ENCODE results near the gene SIDT1. TPM values are rescaled to one million over a fixed set of nuclear protein-coding genes. Genes with fewer than 3 reads are reported as not detected.

Gene SIDT1
- not detected for total RNA-seq (2021; ENCODE audit: unreplicated experiment)
- not detected for polyA plus RNA-seq (2012; ENCODE audit: insufficient read length)
- percentile 20 among the genes with signal in this experiment for Bru-seq, nascent RNA
- percentile 21 among the genes with signal in this experiment for BruChase-seq, experiment 1, labeled RNA remaining after a 2-hour chase
- percentile 22 among the genes with signal in this experiment for BruChase-seq, experiment 2, labeled RNA remaining after a 6-hour chase
- long read RNA-seq = 0 reads

DNA sequence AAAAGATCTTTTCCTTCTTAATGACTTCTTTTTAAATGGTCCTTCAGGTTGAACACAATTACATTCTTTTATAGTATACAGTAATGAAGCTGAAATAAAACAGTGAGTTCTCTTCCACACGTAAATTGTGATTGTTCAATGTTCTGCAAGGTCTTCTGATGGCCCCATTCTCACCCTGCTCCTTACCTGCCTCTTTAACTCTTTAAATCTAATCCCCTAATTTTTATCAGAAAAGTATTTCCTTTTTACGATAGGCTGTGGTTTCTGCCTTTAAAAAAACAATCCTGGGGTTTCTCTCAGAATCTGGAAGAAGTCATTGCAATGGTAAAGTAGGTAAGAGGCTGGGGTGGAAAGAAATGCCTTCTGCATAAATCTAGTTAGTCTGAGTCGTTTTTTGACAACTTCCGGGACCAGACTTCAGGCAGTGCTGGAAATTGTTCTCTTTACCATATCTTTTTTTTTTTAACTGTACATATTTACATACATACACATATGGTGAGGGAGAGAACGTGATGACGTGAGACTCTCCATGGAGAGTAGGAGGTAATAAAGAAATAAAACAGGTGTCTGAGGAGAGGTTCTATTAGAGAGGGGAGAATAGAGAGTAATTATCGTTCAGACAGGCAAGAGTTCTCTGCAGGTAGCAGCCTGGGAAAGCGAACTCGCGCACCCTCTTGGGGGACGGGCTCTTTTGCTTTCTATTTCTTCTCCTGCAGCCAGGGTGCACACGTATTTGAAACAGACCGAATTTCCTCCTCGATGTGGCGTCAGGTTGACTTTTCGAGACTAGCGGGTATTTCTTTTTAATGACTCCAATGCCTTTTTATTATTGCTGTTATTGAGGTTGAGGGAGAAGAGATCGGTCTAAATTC is at the start of gene SIDT1:
Gene SIDT1 (plus strand): TSS at position 730 of the 872 bp plus-strand sequence. CDS start 467 bp downstream, outside the sequence.
- peaks cover 66% of the 10 kb centered on the region for H3K27me3 ChIP-seq (ENCODE audit: control insufficient read depth, insufficient read depth, low read length)
- no peaks in the 10 kb centered on the region for H3K9me3 ChIP-seq (ENCODE audit: control insufficient read depth, insufficient read depth, low read depth, low read length)
- intact Hi-C loops (cut with micrococcal nuclease; ENCODE audit: unreplicated experiment) = no loop called here
- in situ Hi-C loops (cut with HindIII; ENCODE audit: low pct_unique_long_range_greater_than_20kb, low sequenced_read_pairs) = no loop called here
- ChIA-PET CTCF (no interaction called here), POLR2A (no interaction called here)
- peaks cover 10% of the 10 kb centered on the region for H3K4me1 ChIP-seq (ENCODE audit: control insufficient read depth, insufficient read depth, low read length)
- H3K36me3 ChIP-seq (ENCODE audit: control insufficient read depth, insufficient read depth, low read length) = no peaks in the 10 kb centered on the region
- no peak within 1 kb of the TSS for H3K27ac ChIP-seq (ENCODE audit: low read length)
- H3K4me3 ChIP-seq (ENCODE audit: low read depth in 2 of 2, low read length in 2 of 2) = peak within 1 kb of the TSS; percentile 30 to 44
- no peak for DNase-seq (ENCODE audit: low read depth, low spot score)
- ATAC-seq = peak; percentile 72
- BruUV-seq (replicated peaks) = no TSS peak
- TF ChIP-seq, protein P1, sequence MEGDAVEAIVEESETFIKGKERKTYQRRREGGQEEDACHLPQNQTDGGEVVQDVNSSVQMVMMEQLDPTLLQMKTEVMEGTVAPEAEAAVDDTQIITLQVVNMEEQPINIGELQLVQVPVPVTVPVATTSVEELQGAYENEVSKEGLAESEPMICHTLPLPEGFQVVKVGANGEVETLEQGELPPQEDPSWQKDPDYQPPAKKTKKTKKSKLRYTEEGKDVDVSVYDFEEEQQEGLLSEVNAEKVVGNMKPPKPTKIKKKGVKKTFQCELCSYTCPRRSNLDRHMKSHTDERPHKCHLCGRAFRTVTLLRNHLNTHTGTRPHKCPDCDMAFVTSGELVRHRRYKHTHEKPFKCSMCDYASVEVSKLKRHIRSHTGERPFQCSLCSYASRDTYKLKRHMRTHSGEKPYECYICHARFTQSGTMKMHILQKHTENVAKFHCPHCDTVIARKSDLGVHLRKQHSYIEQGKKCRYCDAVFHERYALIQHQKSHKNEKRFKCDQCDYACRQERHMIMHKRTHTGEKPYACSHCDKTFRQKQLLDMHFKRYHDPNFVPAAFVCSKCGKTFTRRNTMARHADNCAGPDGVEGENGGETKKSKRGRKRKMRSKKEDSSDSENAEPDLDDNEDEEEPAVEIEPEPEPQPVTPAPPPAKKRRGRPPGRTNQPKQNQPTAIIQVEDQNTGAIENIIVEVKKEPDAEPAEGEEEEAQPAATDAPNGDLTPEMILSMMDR (IDR thresholded peaks at IDR 0.05) = peak; percentile 6; the same call in 1 of the 2 replicates
- no peak for TF ChIP-seq TCF7L2 (IDR thresholded peaks at IDR 0.05; ENCODE audit: low read depth, low read length)

DNA sequence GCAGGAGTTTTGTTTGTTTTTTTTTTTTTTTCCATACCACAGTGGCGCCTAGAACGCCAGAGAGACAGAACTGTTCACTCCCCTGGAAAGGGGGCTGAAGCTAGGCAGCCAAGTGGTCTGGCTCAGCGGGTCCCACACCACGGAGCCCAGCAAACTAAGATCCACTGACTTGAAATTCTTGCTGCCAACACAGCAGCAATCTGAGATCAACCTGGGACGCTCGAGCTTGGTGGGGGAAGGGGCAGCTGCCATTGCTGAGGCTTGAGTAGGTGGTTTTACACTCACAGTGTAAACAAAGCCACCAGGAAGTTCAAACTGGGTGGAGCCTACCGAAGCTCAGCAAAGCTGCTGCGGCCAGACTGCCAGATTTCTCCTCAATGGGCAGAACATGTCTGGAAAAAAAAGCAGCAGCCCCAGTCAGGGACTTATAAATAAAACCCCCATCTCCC is 47.2 kb upstream of the SIDT1 start:
- in situ Hi-C loops (cut with HindIII; ENCODE audit: low pct_unique_long_range_greater_than_20kb, low sequenced_read_pairs) = no loop called here
- no peaks in the 10 kb centered on the region for H3K27me3 ChIP-seq (ENCODE audit: control insufficient read depth, insufficient read depth, low read length)
- no peaks in the 10 kb centered on the region for H3K9me3 ChIP-seq (ENCODE audit: control insufficient read depth, insufficient read depth, low read depth, low read length)
- CTCF ChIA-PET = no interaction called here
- H3K4me1 ChIP-seq (ENCODE audit: control insufficient read depth, insufficient read depth, low read length) = no peaks in the 10 kb centered on the region
- DNase-seq (ENCODE audit: low read depth, low spot score) (no peak), ATAC-seq (no peak)
- no peaks in the 10 kb centered on the region for H3K36me3 ChIP-seq (ENCODE audit: control insufficient read depth, insufficient read depth, low read length)
- BruUV-seq (replicated peaks) = no TSS peak
- intact Hi-C loops (cut with micrococcal nuclease; ENCODE audit: unreplicated experiment) = no loop called here
- no peak for TF ChIP-seq SIN3A (IDR thresholded peaks at IDR 0.05; ENCODE audit: borderline replicate concordance, insufficient read depth, low read depth, low read length)
- TF ChIP-seq, protein P1 (IDR thresholded peaks at IDR 0.05) = no peak
- TF ChIP-seq TCF7L2 (IDR thresholded peaks at IDR 0.05; ENCODE audit: low read depth, low read length) = no peak
- TF ChIP-seq, protein P2, sequence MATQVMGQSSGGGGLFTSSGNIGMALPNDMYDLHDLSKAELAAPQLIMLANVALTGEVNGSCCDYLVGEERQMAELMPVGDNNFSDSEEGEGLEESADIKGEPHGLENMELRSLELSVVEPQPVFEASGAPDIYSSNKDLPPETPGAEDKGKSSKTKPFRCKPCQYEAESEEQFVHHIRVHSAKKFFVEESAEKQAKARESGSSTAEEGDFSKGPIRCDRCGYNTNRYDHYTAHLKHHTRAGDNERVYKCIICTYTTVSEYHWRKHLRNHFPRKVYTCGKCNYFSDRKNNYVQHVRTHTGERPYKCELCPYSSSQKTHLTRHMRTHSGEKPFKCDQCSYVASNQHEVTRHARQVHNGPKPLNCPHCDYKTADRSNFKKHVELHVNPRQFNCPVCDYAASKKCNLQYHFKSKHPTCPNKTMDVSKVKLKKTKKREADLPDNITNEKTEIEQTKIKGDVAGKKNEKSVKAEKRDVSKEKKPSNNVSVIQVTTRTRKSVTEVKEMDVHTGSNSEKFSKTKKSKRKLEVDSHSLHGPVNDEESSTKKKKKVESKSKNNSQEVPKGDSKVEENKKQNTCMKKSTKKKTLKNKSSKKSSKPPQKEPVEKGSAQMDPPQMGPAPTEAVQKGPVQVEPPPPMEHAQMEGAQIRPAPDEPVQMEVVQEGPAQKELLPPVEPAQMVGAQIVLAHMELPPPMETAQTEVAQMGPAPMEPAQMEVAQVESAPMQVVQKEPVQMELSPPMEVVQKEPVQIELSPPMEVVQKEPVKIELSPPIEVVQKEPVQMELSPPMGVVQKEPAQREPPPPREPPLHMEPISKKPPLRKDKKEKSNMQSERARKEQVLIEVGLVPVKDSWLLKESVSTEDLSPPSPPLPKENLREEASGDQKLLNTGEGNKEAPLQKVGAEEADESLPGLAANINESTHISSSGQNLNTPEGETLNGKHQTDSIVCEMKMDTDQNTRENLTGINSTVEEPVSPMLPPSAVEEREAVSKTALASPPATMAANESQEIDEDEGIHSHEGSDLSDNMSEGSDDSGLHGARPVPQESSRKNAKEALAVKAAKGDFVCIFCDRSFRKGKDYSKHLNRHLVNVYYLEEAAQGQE (IDR thresholded peaks at IDR 0.05; ENCODE audit: insufficient read depth in 1 of 2, low read depth in 2 of 2, low read length in 1 of 2) = no peak
- no peak for TF ChIP-seq POLR2AphosphoS5 (IDR thresholded peaks at IDR 0.05; ENCODE audit: low read depth, low read length)
- no peak overlapping the region for H3K27ac ChIP-seq (ENCODE audit: low read length)
- POLR2A ChIA-PET = no interaction called here
- no peak overlapping the region for H3K4me3 ChIP-seq (ENCODE audit: low read depth in 2 of 2, low read length in 2 of 2)
